Kidney (tissue), 14 donors: ENCODE results near the gene FAM149B1. TPM values are rescaled to one million over a fixed set of nuclear protein-coding genes. Genes with fewer than 3 reads are reported as not detected.

Source experiments
- DNase-seq, 5 donors: peaks; one replicate each; pipeline ENCODE4 v3.0.0-alpha.2; 2013 to 2020
- FAIRE-seq: peaks from 2 replicates; lab custom pipeline; 2012; peaks lifted over from hg19 to GRCh38; lab: Jason Lieb, UNC
- H3K27ac ChIP-seq, 2 donors: one replicate each; pipeline ENCODE4 v1.7.0; 2013; ENCODE audit warnings: low read depth in 2 of 2, low read length in 2 of 2, inconsistent platforms in 1 of 2
- H3K27me3 ChIP-seq: one replicate; pipeline ENCODE4 v1.7.1; 2013; ENCODE audit warnings: low read length, inconsistent platforms; ENCODE audit not compliant: control insufficient read depth, insufficient read depth
- H3K36me3 ChIP-seq, 3 donors: one replicate each; pipeline versions ENCODE4 v1.7.0 to v1.7.1; 2013; ENCODE audit warnings: low read length in 3 of 3, control low read depth in 1 of 3, inconsistent platforms in 1 of 3; ENCODE audit not compliant: insufficient read depth in 3 of 3, control insufficient read depth in 2 of 3
- H3K4me1 ChIP-seq, 3 donors: one replicate each; pipeline versions ENCODE4 v1.7.0 to v1.7.1; 2013; ENCODE audit warnings: low read length in 3 of 3, inconsistent platforms in 1 of 3, low read depth in 1 of 3; ENCODE audit not compliant: control insufficient read depth in 2 of 3, insufficient read depth in 2 of 3
- H3K4me3 ChIP-seq, 3 donors: one replicate each; pipeline versions ENCODE4 v1.7.0 to v1.8.1; 2013; ENCODE audit warnings: low read length in 3 of 3, control low read depth in 1 of 3, inconsistent platforms in 1 of 3
- H3K9ac ChIP-seq, 3 donors: one replicate each; pipeline versions ENCODE4 v1.7.0 to v1.7.1; 2013; ENCODE audit warnings: low read length in 3 of 3, control low read depth in 1 of 3, inconsistent platforms in 1 of 3
- H3K9me3 ChIP-seq, 3 donors: one replicate each; pipeline versions ENCODE4 v1.7.0 to v1.7.1; 2013; ENCODE audit warnings: low read length in 3 of 3, control low read depth in 1 of 3, inconsistent platforms in 1 of 3; ENCODE audit not compliant: control insufficient read depth in 2 of 3, insufficient read depth in 1 of 3
- intact Hi-C: fragments of 100-400 bp; cut with DNase I; formaldehyde crosslinking; loops from one replicate; pipeline ENCODE4 v1.11.1; 2022
- polyA plus RNA-seq: library from polyadenylated mRNA; stranded (reverse); fragments of 350-450 nt; fragmentation: Illumina TruSeq; extraction: RNeasy Lipid Tissue Mini Kit (QIAGEN cat#74804); gene quantifications from one replicate; pipeline ENCODE4 v1.2.3, GENCODE V29; 2014; ENCODE audit warnings: low read depth, low replicate concordance; ENCODE audit not compliant: insufficient read depth
- total RNA-seq: library from RNA; stranded (reverse); fragmentation: NEBNext Ultra II Directional; extraction: Animal tissue kit (Norgen Biotek cat#: 25700); gene quantifications from one replicate; pipeline ENCODE4 v1.2.1, GENCODE V29; 2021
- TF ChIP-seq, protein P1 (sequence below): IDR thresholded peaks from 3 replicates; pipeline ENCODE4 v1.5.1; 2012; ENCODE audit warnings: mild to moderate bottlenecking, moderate library complexity, borderline replicate concordance; ENCODE audit not compliant: insufficient read depth; ENCODE audit errors: extremely low read depth
- donor health status: control.
- donor health status: control.
- donor health status: control.
- donor health status: control.
- donor health status: control.
- donor health status: DM: yes; HTN: yes; CAD: no.
- donor health status: Normal renal cell carcinoma (clear cell type).

The FAM149B1 gene
- total and polyA plus RNA-seq, 2 donors from 2014 or later: 21.7 to 24.9 TPM

DNA sequence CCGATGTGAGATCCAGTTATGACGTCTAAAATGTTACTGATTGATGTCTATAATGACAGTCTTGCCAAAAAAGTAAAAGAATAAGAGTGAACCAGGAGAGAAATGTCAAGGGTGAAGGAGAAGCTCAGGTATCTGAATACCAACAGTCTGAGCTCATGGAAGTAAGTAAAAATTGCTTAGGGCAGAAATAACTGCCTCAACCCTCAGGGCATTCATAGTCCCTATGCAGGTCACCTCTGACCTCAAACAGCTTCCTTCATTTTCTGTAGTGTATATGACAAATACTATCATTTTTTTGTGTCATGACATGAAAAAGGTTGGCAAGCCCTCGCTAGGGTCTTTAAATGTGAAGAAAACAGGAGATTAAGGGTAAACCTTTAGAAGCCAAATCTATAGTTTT lies 125.5 kb downstream of the FAM149B1 start:
- Histone ChIP-seq H3K27me3 (no peaks in the 10 kb centered on the region), H3K4me3 (no peak overlapping the region), H3K9ac (no peak overlapping the region), H3K36me3 (peaks cover 0 to 11% (median 3%) of the 10 kb centered on the region in 3 donors), H3K4me1 (no peaks in the 10 kb centered on the region), H3K27ac (no peak overlapping the region), H3K9me3 (no peaks in the 10 kb centered on the region)
- TF ChIP-seq, protein P1, sequence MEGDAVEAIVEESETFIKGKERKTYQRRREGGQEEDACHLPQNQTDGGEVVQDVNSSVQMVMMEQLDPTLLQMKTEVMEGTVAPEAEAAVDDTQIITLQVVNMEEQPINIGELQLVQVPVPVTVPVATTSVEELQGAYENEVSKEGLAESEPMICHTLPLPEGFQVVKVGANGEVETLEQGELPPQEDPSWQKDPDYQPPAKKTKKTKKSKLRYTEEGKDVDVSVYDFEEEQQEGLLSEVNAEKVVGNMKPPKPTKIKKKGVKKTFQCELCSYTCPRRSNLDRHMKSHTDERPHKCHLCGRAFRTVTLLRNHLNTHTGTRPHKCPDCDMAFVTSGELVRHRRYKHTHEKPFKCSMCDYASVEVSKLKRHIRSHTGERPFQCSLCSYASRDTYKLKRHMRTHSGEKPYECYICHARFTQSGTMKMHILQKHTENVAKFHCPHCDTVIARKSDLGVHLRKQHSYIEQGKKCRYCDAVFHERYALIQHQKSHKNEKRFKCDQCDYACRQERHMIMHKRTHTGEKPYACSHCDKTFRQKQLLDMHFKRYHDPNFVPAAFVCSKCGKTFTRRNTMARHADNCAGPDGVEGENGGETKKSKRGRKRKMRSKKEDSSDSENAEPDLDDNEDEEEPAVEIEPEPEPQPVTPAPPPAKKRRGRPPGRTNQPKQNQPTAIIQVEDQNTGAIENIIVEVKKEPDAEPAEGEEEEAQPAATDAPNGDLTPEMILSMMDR: no peak
- DNase-seq: no peak
- intact Hi-C loops: no loop called here
- no peak for FAIRE-seq

Other genes with a start within 250 kb of the FAM149B1 start
- gene PLA2G12B, start 213.3 kb upstream of the FAM149B1 start, total RNA-seq: 0.66 TPM
- gene PLA2G12B, start 213.3 kb upstream of the FAM149B1 start, polyA plus RNA-seq: 10.3 TPM
- gene P4HA1, start 71.3 kb upstream of the FAM149B1 start, total RNA-seq: 25.3 TPM
- 15.7 TPM for gene P4HA1, start 71.3 kb upstream of the FAM149B1 start, polyA plus RNA-seq
- 3.3 TPM for gene NUDT13, start 57.7 kb upstream of the FAM149B1 start, total RNA-seq
- gene NUDT13, start 57.7 kb upstream of the FAM149B1 start, polyA plus RNA-seq: 3.7 TPM
- 27.5 TPM for gene ECD, start 111 bp upstream of the FAM149B1 start, total RNA-seq
- gene ECD, start 111 bp upstream of the FAM149B1 start, polyA plus RNA-seq: 15.2 TPM
- 13.9 TPM for gene DNAJC9, start 79.1 kb downstream of the FAM149B1 start, total RNA-seq
- 9.2 TPM for gene DNAJC9, start 79.1 kb downstream of the FAM149B1 start, polyA plus RNA-seq
- gene MRPS16, start 84.5 kb downstream of the FAM149B1 start, total RNA-seq: 82.9 TPM
- 160 TPM for gene MRPS16, start 84.5 kb downstream of the FAM149B1 start, polyA plus RNA-seq
- 6.0 TPM for gene CFAP70, start 190.7 kb downstream of the FAM149B1 start, total RNA-seq
- gene CFAP70, start 190.7 kb downstream of the FAM149B1 start, polyA plus RNA-seq: 8.7 TPM
- 200 TPM for gene ANXA7, start 245.9 kb downstream of the FAM149B1 start, total RNA-seq
- 129 TPM for gene ANXA7, start 245.9 kb downstream of the FAM149B1 start, polyA plus RNA-seq